ENCODE data around the gene RBBP6. TPM values are rescaled to one million over a fixed set of nuclear protein-coding genes. Genes with fewer than 3 reads are reported as not detected.

Gene RBBP6
- total and polyA plus RNA-seq, 2 donors (not counting 3 experiments of a cell fraction or from before 2014, with no cell fraction given) = 16.8 to 52.1 TPM

DNA sequence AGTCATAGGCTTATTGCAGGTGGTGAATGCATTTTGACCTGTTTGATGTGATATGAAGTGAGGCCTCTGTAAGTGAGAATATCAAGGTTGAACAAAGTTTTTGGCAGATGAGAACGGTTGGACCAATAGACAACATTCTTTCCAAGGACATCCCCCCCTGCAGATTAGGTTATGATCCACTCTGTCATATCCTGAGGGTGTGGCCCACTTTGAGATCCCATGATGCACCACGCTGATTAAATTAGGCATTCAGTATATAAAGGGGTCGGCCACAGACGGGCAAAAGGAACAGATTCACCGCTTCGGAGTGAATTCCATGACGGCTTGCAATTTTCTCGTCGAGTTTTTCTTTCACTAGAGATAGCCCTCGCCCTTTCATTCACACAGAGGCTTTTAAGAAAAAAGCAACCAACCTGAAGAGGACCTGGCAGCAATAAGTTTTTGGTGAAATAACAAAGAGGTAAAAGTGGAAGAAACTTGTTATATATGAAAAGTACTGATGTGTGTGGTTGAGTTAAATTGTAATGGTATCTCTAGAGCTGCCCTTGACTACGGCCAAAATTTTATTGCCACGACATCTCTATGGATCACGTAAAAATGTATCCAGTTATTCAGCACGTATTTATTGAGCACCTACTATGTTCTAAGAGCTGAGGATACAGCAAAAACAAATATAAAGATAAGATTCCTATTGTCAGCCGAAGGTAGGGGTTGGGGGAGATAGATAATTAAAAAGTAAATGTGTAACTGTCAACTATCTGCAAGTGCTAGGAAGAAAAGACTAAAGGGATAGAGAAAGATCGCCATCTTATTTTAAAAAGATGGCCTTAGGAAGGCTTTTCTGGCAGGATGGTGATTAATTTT lies 1.7 kb upstream of the RBBP6 start:
- Histone ChIP-seq H3K79me2 (ENCODE audit: control insufficient read depth, insufficient read depth, low read length) (peaks cover 33% of the 10 kb centered on the region), H3K9me1 (replicated peaks; ENCODE audit: control insufficient read depth, extremely low read depth, insufficient read depth, low read length) (no peaks in the 10 kb centered on the region), H3K27me3 (ENCODE audit: control insufficient read depth in 2 of 2, insufficient read depth in 2 of 2, low read length in 2 of 2) (no peaks in the 10 kb centered on the region), H3K9ac (replicated peaks; ENCODE audit: extremely low read depth, insufficient read depth, low read length) (no peak overlapping the region), H4K20me1 (replicated peaks; ENCODE audit: control insufficient read depth, extremely low read depth, insufficient read depth, low read length) (peaks cover 14% of the 10 kb centered on the region), H3K36me3 (ENCODE audit: control insufficient read depth in 2 of 2, extremely low read depth in 1 of 2, insufficient read depth in 2 of 2, low read length in 2 of 2) (no peaks in the 10 kb centered on the region), H3K4me3 (replicated peaks in 1 of 3; ENCODE audit: insufficient read depth in 1 of 3, low read depth in 1 of 3, low read length in 3 of 3) (no peak overlapping the region), H2AFZ (ENCODE audit: low read depth, low read length) (no peak overlapping the region), H3K4me1 (ENCODE audit: control insufficient read depth, extremely low read depth, insufficient read depth, low read length) (peaks cover 22% of the 10 kb centered on the region), H3K4me2 (ENCODE audit: insufficient read depth, low read length) (no peak overlapping the region), H3K27ac (ENCODE audit: insufficient read depth, low read depth, low read length) (no peak overlapping the region), H3K9me3 (replicated peaks; ENCODE audit: control insufficient read depth, insufficient read depth, low read length) (no peaks in the 10 kb centered on the region)
- no TSS peak for BruUV-seq (replicated peaks)
- intact Hi-C loops (cut with micrococcal nuclease) (loop anchor here (2.0 to 5.0 kb wide), 2 partner anchors 571 to 720 kb away; partner anchors contain the start of gene ZKSCAN2), dilution Hi-C loops (cut with MboI; ENCODE audit: extremely low pct_ligation_motif_present, low sequenced_read_pairs) (no loop called here)
- ChIA-PET POLR2A (interaction anchor here (0.5 kb wide), 1 partner anchor 9 kb away, joined by 5 read pairs; no protein-coding TSS in a partner anchor), CTCF (interaction anchor here (0.8 to 2.3 kb wide), 6 partner anchors 10 to 368 kb away, joined by 3 to 30 read pairs (median 3); no protein-coding TSS in a partner anchor)
- TF ChIP-seq EZH2 (IDR thresholded peaks at IDR 0.05; ENCODE audit: borderline replicate concordance, low read depth, low read length, severe bottlenecking) = no peak
- no peak for TF ChIP-seq MYC (IDR thresholded peaks at IDR 0.05; ENCODE audit: low read depth, low read length)
- no peak for TF ChIP-seq POLR2A (IDR thresholded peaks at IDR 0.05; ENCODE audit: low read depth, low read length)
- no peak for TF ChIP-seq POLR2AphosphoS5 (IDR thresholded peaks at IDR 0.05; ENCODE audit: insufficient read depth, low read depth, low read length)
- no peak for TF ChIP-seq FOS (IDR thresholded peaks at IDR 0.05; ENCODE audit: borderline replicate concordance, insufficient read depth, low read length)
- TF ChIP-seq CTCF (IDR thresholded peaks at IDR 0.05; ENCODE audit: extremely low read depth in 1 of 2, insufficient read depth in 1 of 2, low read depth in 1 of 2, low read length in 2 of 2) = no peak
- no peak for TF ChIP-seq JUN (IDR thresholded peaks at IDR 0.05; ENCODE audit: borderline replicate concordance, insufficient read depth, insufficient read length, low read depth)
- TF ChIP-seq MAX (IDR thresholded peaks at IDR 0.05; ENCODE audit: insufficient read depth, insufficient read length) = no peak
- no peak for TF ChIP-seq GATA2 (IDR thresholded peaks at IDR 0.05; ENCODE audit: insufficient read depth, insufficient read length, low read depth, low read length)
- DNase-seq (ENCODE audit: low read depth, low spot score) = no peak
- FAIRE-seq = no peak

All from endothelial cell of umbilical vein (primary cell).